Breast epithelium (tissue), 4 donors: ENCODE results near the gene GPBAR1. TPM values are rescaled to one million over a fixed set of nuclear protein-coding genes. Genes with fewer than 3 reads are reported as not detected.
A peak's percentile ranks its signal among the peaks of the same experiment; 100 is the strongest.

Experiments
- DNase-seq, 2 donors: peaks; one replicate each; pipeline ENCODE4 v3.0.0-alpha.2; 2019; ENCODE audit warnings: low spot score in 2 of 2
- H3K27ac ChIP-seq, 2 donors: fragments of 200-600 bp; sonication (generic) in 1 of 2; one replicate each; pipeline ENCODE4 v1.5.1; 2016 to 2019; ENCODE audit warnings: mild to moderate bottlenecking in 1 of 2
- H3K27me3 ChIP-seq, 2 donors: fragments of 200-600 bp; sonication (generic) in 1 of 2; one replicate each; pipeline versions ENCODE4 v1.5.1 to v1.6.0; 2017 to 2019; ENCODE audit warnings: control low read depth in 1 of 2, mild to moderate bottlenecking in 1 of 2
- H3K36me3 ChIP-seq: fragments of 200-600 bp; one replicate; pipeline ENCODE4 v1.5.1; 2019
- H3K4me1 ChIP-seq, 2 donors: fragments of 200-600 bp; sonication (generic); one replicate each; pipeline ENCODE4 v1.5.1; 2016 to 2019; ENCODE audit warnings: control low read depth in 1 of 2
- H3K4me3 ChIP-seq, 3 donors: fragments of 200-600 bp; sonication (generic); 1 replicate in 2 of 3; 2 replicates in 1 of 3; pipeline ENCODE4 v1.5.1; 2016 to 2019; ENCODE audit warnings: mild to moderate bottlenecking in 3 of 3, moderate library complexity in 2 of 3
- H3K9me3 ChIP-seq, 2 donors: fragments of 200-600 bp; sonication (generic) in 1 of 2; one replicate each; pipeline ENCODE4 v1.5.1; 2016 to 2019; ENCODE audit warnings: control low read depth in 1 of 2
- POLR2A ChIP-seq: fragments of 450-650 bp; IDR thresholded peaks from one replicate; pipeline ENCODE4 v1.6.1; 2016; ENCODE audit warnings: antibody characterized with exemption, mild to moderate bottlenecking, moderate library complexity
- POLR2AphosphoS5 ChIP-seq, 3 donors: sonication (generic); formaldehyde crosslinking; IDR thresholded peaks; one replicate each; pipeline ENCODE4 v1.6.1; 2017; ENCODE audit warnings: antibody characterized with exemption in 3 of 3
- intact Hi-C: fragments of 100-400 bp; cut with DNase I; formaldehyde crosslinking; loops from one replicate; pipeline ENCODE4 v1.15.1; 2023; ENCODE audit warnings: low total_unique reads
- total RNA-seq, 3 donors: library from RNA; depleted of rRNA; stranded (reverse); fragments of >200 nt; gene quantifications; one replicate each; pipeline ENCODE4 v1.1.0, GENCODE V29; 2016
- TF ChIP-seq, protein P1 (sequence below), 3 donors: fragments of 450-650 bp; IDR thresholded peaks; one replicate each; pipeline ENCODE4 v1.5.1; 2016 to 2017; ENCODE audit warnings: antibody characterized with exemption in 3 of 3, mild to moderate bottlenecking in 3 of 3, moderate library complexity in 3 of 3

GPBAR1 gene
- total RNA-seq, 3 donors from 2014 or later = 5.2 to 22.2 (median 8.5) TPM

- peaks cover 13% of the 10 kb centered on the region for H3K36me3 ChIP-seq
- H3K9me3 ChIP-seq = no peaks in the 10 kb centered on the region
- H3K27me3 ChIP-seq = no peaks in the 10 kb centered on the region
- no peak overlapping the region for H3K4me3 ChIP-seq
- intact Hi-C loops = no loop called here
- TF ChIP-seq POLR2A (no peak), POLR2AphosphoS5 (IDR thresholded peaks at IDR 0.05) (no peak)
- TF ChIP-seq, protein P1, sequence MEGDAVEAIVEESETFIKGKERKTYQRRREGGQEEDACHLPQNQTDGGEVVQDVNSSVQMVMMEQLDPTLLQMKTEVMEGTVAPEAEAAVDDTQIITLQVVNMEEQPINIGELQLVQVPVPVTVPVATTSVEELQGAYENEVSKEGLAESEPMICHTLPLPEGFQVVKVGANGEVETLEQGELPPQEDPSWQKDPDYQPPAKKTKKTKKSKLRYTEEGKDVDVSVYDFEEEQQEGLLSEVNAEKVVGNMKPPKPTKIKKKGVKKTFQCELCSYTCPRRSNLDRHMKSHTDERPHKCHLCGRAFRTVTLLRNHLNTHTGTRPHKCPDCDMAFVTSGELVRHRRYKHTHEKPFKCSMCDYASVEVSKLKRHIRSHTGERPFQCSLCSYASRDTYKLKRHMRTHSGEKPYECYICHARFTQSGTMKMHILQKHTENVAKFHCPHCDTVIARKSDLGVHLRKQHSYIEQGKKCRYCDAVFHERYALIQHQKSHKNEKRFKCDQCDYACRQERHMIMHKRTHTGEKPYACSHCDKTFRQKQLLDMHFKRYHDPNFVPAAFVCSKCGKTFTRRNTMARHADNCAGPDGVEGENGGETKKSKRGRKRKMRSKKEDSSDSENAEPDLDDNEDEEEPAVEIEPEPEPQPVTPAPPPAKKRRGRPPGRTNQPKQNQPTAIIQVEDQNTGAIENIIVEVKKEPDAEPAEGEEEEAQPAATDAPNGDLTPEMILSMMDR (IDR thresholded peaks at IDR 0.05) = no peak
- peaks cover 3 to 27% of the 10 kb centered on the region in 2 donors for H3K4me1 ChIP-seq
- no peak for DNase-seq
- H3K27ac ChIP-seq = peak overlapping the region; percentile 10 to 61
Measured at GRCh38 chr2:218278531-218279360, 17.9 kb downstream of the GPBAR1 start.

DNA sequence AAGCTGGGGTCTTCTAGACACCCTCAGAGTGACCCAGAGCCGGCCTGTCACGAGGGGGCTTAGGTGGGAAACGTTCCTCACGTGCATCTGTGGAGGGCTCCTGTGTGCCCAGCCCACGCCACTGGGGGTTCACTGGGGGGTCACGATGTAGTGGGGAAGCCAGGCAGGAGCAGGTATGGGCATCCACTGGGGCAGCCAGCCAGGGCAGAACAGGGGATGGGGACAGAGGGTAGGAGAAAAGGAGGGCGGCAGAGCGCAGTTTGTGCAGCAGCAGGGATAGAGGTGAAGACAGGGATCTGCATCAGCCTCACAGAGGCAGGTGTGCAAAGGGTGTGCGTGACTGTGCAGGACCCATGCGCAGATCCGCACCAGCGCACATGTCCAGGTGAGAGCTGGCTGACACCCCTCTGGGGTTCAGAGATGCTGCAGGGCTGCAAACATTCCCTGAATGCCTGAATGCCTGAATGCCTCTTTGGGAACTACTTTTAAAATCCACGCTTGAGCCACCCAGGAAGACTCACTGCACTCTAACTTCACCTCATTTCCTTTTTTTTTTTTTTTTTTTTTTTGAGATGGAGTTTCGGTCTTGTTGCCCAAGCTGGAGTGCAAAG, 19.6 kb downstream of the GPBAR1 start:
- peaks cover 7 to 41% of the 10 kb centered on the region in 2 donors for H3K4me1 ChIP-seq
- H3K9me3 ChIP-seq = no peaks in the 10 kb centered on the region
- no peaks in the 10 kb centered on the region for H3K27me3 ChIP-seq
- TF ChIP-seq POLR2AphosphoS5 (IDR thresholded peaks at IDR 0.05) (no peak), POLR2A (no peak)
- TF ChIP-seq, protein P1 (IDR thresholded peaks at IDR 0.05) = no peak
- intact Hi-C loops = no loop called here
- no peak overlapping the region for H3K4me3 ChIP-seq
- no peak overlapping the region for H3K27ac ChIP-seq
- peaks cover 4% of the 10 kb centered on the region for H3K36me3 ChIP-seq
- DNase-seq = no peak

DNA sequence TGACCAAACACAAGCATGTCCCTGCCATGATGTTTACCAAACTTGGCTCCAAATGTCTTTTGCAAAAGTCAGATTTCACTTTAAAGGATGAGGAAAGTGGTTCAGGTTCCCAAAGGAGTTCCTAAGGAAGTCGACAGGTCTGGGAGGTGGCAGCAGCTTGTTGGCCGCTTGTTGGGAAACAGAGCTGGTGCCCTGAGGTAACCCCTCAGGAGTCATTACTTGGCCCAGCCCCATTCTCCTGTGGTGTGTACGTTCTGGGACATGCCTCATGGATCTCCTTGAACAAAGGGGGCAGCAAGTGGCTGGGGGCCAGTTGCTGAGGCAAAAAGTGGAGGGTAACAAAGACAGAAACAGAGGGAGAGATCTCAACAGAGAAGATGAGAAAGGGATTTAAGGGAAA, 20.6 kb downstream of the GPBAR1 start:
- Histone ChIP-seq H3K4me1 (peaks cover 16 to 52% of the 10 kb centered on the region in 2 donors), H3K36me3 (no peaks in the 10 kb centered on the region), H3K27me3 (no peaks in the 10 kb centered on the region), H3K9me3 (no peaks in the 10 kb centered on the region), H3K27ac (peak overlapping the region; percentile 95 to 97), H3K4me3 (no peak overlapping the region)
- DNase-seq = peak in 1 of 2 donors; percentile 62
- intact Hi-C loops = no loop called here
- TF ChIP-seq, protein P1 (IDR thresholded peaks at IDR 0.05) = no peak
- TF ChIP-seq POLR2A (no peak), POLR2AphosphoS5 (IDR thresholded peaks at IDR 0.05) (no peak)

- intact Hi-C loops = no loop called here
- H3K27ac ChIP-seq = peak overlapping the region; percentile 95 to 97
- H3K4me1 ChIP-seq = peaks cover 17 to 53% of the 10 kb centered on the region in 2 donors
- H3K9me3 ChIP-seq = no peaks in the 10 kb centered on the region
- H3K27me3 ChIP-seq = no peaks in the 10 kb centered on the region
- peak in 1 of 3 donors; percentile 60 for TF ChIP-seq POLR2AphosphoS5 (IDR thresholded peaks at IDR 0.05)
- TF ChIP-seq, protein P1 (IDR thresholded peaks at IDR 0.05) = no peak
- H3K36me3 ChIP-seq = no peaks in the 10 kb centered on the region
- H3K4me3 ChIP-seq = peak overlapping the region in 2 of 3 donors; percentile 11 to 34
- peak; percentile 85 to 90 for DNase-seq
Measured at GRCh38 chr2:218282173-218282991, 21.6 kb downstream of the GPBAR1 start.
